Measurements from ENCODE around the gene C6orf132.

C6orf132 gene

GRCh38 chr6:42162384-42162783 is 20.0 kb upstream of the C6orf132 start:
- DNase-seq (ENCODE audit: low read depth) = no peak
- TF ChIP-seq CTCF (IDR thresholded peaks at IDR 0.05; ENCODE audit: low read length, missing control alignments) = no peak
- no peak overlapping the region for H3K4me3 ChIP-seq (replicated peaks; ENCODE audit: low read depth, low read length)

- H3K4me3 ChIP-seq (replicated peaks; ENCODE audit: low read depth, low read length) = no peak overlapping the region
- no peak for DNase-seq (ENCODE audit: low read depth)
- no peak for TF ChIP-seq CTCF (IDR thresholded peaks at IDR 0.05; ENCODE audit: low read length, missing control alignments)
Measured at GRCh38 chr6:42159431-42160024, 17.1 kb upstream of the C6orf132 start.

GRCh38 chr6:42158631-42159030 is 16.2 kb upstream of the C6orf132 start:
- TF ChIP-seq CTCF (IDR thresholded peaks at IDR 0.05; ENCODE audit: low read length, missing control alignments) = no peak
- no peak overlapping the region for H3K4me3 ChIP-seq (replicated peaks; ENCODE audit: low read depth, low read length)
- DNase-seq (ENCODE audit: low read depth) = no peak

GRCh38 chr6:42158011-42158410 is 15.6 kb upstream of the C6orf132 start:
- no peak overlapping the region for H3K4me3 ChIP-seq (replicated peaks; ENCODE audit: low read depth, low read length)
- DNase-seq (ENCODE audit: low read depth) = no peak
- TF ChIP-seq CTCF (IDR thresholded peaks at IDR 0.05; ENCODE audit: low read length, missing control alignments) = no peak

- no peak overlapping the region for H3K4me3 ChIP-seq (replicated peaks; ENCODE audit: low read depth, low read length)
- TF ChIP-seq CTCF (IDR thresholded peaks at IDR 0.05; ENCODE audit: low read length, missing control alignments) = no peak
- no peak for DNase-seq (ENCODE audit: low read depth)
Measured at GRCh38 chr6:42156638-42157037, 14.2 kb upstream of the C6orf132 start.

- no peak for DNase-seq (ENCODE audit: low read depth)
- H3K4me3 ChIP-seq (replicated peaks; ENCODE audit: low read depth, low read length) = no peak overlapping the region
- TF ChIP-seq CTCF (IDR thresholded peaks at IDR 0.05; ENCODE audit: low read length, missing control alignments) = no peak
Measured at GRCh38 chr6:42155293-42155692, 12.9 kb upstream of the C6orf132 start.

GRCh38 chr6:42154461-42155209 is 12.2 kb upstream of the C6orf132 start:
- TF ChIP-seq CTCF (IDR thresholded peaks at IDR 0.05; ENCODE audit: low read length, missing control alignments) = no peak

More at GRCh38 chr6:42154461-42155209, 12.2 kb upstream of the C6orf132 start:
- no peak overlapping the region for H3K4me3 ChIP-seq (replicated peaks; ENCODE audit: low read depth, low read length)
- DNase-seq (ENCODE audit: low read depth) = no peak

Data from fibroblast of pulmonary artery (primary cell).